DOHH2 (cell line): Measurements from ENCODE around the gene ABCG2.

Source experiments
- H3F3A ChIP-seq: fragments of 200-600 bp; sonication (generic), shearing (Covaris generic); 2 replicates; pipeline ENCODE4 v1.6.0; 2016; ENCODE audit warnings: antibody characterized with exemption, mild to moderate bottlenecking; ENCODE audit not compliant: control insufficient read depth, insufficient read depth
- H3K27ac ChIP-seq: fragments of 200-600 bp; sonication (generic); 2 replicates; pipeline ENCODE4 v1.5.1; 2014; ENCODE audit warnings: low read depth, mild to moderate bottlenecking, low read length, moderate library complexity
- H3K27me3 ChIP-seq: fragments of 200-600 bp; sonication (generic); 2 replicates; pipeline ENCODE4 v1.6.1; 2014; ENCODE audit warnings: mild to moderate bottlenecking, low read length, mixed read lengths; ENCODE audit not compliant: control insufficient read depth
- H3K36me3 ChIP-seq: fragments of 200-600 bp; sonication (generic); 2 replicates; pipeline ENCODE4 v1.6.1; 2014; ENCODE audit warnings: mild to moderate bottlenecking, low read length, moderate library complexity, mixed read lengths; ENCODE audit not compliant: control insufficient read depth
- H3K4me1 ChIP-seq: fragments of 200-600 bp; sonication (generic); 2 replicates; pipeline ENCODE4 v1.6.1; 2014; ENCODE audit warnings: mild to moderate bottlenecking, low read length, mixed read lengths; ENCODE audit not compliant: control insufficient read depth
- H3K4me2 ChIP-seq: fragments of 200-600 bp; sonication (generic); 2 replicates; pipeline ENCODE4 v1.6.0; 2014; ENCODE audit warnings: mild to moderate bottlenecking, low read length, moderate library complexity
- H3K4me3 ChIP-seq: fragments of 200-600 bp; sonication (generic); 2 replicates; pipeline ENCODE4 v1.5.1; 2014; ENCODE audit warnings: mild to moderate bottlenecking, low read length, mixed read lengths
- H3K79me2 ChIP-seq: fragments of 200-600 bp; sonication (generic); 2 replicates; pipeline ENCODE4 v1.6.1; 2014; ENCODE audit warnings: mild to moderate bottlenecking, low read length, mixed read lengths; ENCODE audit not compliant: control insufficient read depth
- H3K9me2 ChIP-seq: fragments of 200-600 bp; sonication (generic); replicated peaks from 2 replicates; pipeline ENCODE4 v1.6.1; 2014; ENCODE audit warnings: mild to moderate bottlenecking, low read length, mixed read lengths; ENCODE audit not compliant: control insufficient read depth
- H3K9me3 ChIP-seq: fragments of 200-600 bp; sonication (generic); 2 replicates; pipeline ENCODE4 v1.6.1; 2014; ENCODE audit warnings: antibody characterized with exemption, low read length, mixed read lengths; ENCODE audit not compliant: control insufficient read depth, insufficient read depth
- H4K20me1 ChIP-seq: fragments of 200-600 bp; sonication (generic); 2 replicates; pipeline ENCODE4 v1.6.0; 2014; ENCODE audit warnings: low read depth, mild to moderate bottlenecking, antibody characterized with exemption, low read length, moderate library complexity; ENCODE audit not compliant: control insufficient read depth, insufficient read depth
- EZH2phosphoT487 ChIP-seq: fragments of 200-600 bp; sonication (generic); IDR thresholded peaks from 2 replicates; pipeline ENCODE4 v1.6.1; 2017; ENCODE audit warnings: borderline replicate concordance, mild to moderate bottlenecking, antibody characterized with exemption, low read length, moderate library complexity, mixed read lengths
- TF ChIP-seq, protein P1 (sequence below): fragments of 200-600 bp; sonication (generic); IDR thresholded peaks from one replicate; pipeline ENCODE4 v1.5.1; 2014; ENCODE audit warnings: antibody characterized with exemption, mild to moderate bottlenecking, low read depth, low read length; ENCODE audit not compliant: poor library complexity, severe bottlenecking

ABCG2 gene

DNA sequence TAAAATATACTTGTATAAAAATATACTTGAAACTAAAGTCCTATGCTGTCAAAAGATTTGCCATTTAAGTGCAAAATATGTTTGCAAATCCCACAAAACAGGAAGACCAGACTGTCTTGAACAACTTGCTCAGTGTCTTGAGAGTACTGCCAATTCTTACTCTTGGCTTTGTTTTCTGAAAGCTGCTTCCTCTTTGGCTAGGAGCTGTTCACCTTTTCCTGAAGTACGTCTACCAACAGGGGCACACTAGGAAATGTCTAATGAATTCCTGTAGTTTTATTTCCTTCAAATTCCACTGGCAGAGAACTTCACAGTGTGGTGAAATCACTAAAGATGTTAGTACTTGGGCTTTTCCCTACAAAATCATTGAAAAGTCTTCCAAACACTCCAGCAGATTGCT is 46.4 kb upstream of the ABCG2 start:
- H3K27ac ChIP-seq: no peak overlapping the region
- no peak overlapping the region for H3K4me2 ChIP-seq

DNA sequence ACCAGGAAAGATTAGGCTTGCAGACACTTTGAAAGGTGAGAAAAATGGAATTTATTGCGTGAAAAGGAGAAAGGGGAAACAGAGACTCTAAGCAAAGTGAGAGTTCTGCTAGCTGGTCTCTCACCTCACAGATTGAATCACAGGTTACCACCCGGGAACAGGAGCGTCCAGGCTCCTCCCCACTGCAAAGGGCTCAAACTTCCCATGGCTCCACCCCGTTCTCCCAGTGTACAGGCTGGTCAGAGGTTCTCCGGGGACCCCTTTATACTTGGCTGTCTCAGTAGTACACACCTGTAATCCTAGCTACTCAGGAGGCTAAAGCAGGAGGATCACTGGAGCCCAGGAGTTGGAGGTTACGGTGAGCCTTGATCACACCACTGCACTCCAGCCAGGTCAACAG is 44.0 kb upstream of the ABCG2 start:
- Histone ChIP-seq H4K20me1 (no peaks in the 10 kb centered on the region), H3K79me2 (no peaks in the 10 kb centered on the region), H3K4me2 (no peak overlapping the region), H3K27me3 (peaks cover 2% of the 10 kb centered on the region; the same call in 1 of the 2 replicates), H3K36me3 (no peaks in the 10 kb centered on the region), H3K4me1 (no peaks in the 10 kb centered on the region), H3K27ac (no peak overlapping the region), H3K4me3 (no peak overlapping the region), H3F3A (no peaks in the 10 kb centered on the region), H3K9me3 (no peaks in the 10 kb centered on the region), H3K9me2 (no peaks in the 10 kb centered on the region)
- TF ChIP-seq, protein P1, sequence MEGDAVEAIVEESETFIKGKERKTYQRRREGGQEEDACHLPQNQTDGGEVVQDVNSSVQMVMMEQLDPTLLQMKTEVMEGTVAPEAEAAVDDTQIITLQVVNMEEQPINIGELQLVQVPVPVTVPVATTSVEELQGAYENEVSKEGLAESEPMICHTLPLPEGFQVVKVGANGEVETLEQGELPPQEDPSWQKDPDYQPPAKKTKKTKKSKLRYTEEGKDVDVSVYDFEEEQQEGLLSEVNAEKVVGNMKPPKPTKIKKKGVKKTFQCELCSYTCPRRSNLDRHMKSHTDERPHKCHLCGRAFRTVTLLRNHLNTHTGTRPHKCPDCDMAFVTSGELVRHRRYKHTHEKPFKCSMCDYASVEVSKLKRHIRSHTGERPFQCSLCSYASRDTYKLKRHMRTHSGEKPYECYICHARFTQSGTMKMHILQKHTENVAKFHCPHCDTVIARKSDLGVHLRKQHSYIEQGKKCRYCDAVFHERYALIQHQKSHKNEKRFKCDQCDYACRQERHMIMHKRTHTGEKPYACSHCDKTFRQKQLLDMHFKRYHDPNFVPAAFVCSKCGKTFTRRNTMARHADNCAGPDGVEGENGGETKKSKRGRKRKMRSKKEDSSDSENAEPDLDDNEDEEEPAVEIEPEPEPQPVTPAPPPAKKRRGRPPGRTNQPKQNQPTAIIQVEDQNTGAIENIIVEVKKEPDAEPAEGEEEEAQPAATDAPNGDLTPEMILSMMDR: no peak
- no peak for TF ChIP-seq EZH2phosphoT487

More for the DNA sequence above, 46.4 kb upstream of the ABCG2 start:
- H3K9me3 ChIP-seq: no peaks in the 10 kb centered on the region
- H4K20me1 ChIP-seq: no peaks in the 10 kb centered on the region
- H3K36me3 ChIP-seq: no peaks in the 10 kb centered on the region
- no peaks in the 10 kb centered on the region for H3F3A ChIP-seq
- H3K9me2 ChIP-seq: no peaks in the 10 kb centered on the region
- no peak for TF ChIP-seq EZH2phosphoT487
- TF ChIP-seq, protein P1: no peak
- no peak overlapping the region for H3K4me3 ChIP-seq
- H3K79me2 ChIP-seq: no peaks in the 10 kb centered on the region
- peaks cover 5% of the 10 kb centered on the region; the same call in 1 of the 2 replicates for H3K27me3 ChIP-seq
- H3K4me1 ChIP-seq: no peaks in the 10 kb centered on the region

DNA sequence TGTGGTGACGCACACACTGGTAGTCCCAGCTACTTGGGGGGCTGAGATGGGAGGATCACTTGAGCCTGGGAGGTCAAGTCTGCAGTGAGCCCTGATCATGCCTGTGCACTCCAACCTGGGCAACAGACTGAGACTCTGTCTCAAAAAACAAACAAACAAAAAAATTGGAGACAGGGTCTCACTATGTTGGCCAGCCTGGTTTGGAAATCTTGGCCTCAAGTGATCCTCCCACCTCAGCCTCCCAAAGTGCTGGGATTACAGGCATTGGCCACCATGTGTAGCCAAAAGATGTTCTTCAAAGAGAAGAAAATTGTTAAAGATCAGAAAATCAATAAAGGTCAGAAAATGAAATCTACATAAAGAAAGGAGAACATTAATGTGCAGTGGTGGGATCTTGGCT is 41.7 kb upstream of the ABCG2 start:
- H3K4me2 ChIP-seq: no peak overlapping the region
- no peaks in the 10 kb centered on the region for H3K9me3 ChIP-seq
- TF ChIP-seq EZH2phosphoT487: no peak
- TF ChIP-seq, protein P1: no peak
- no peak overlapping the region for H3K4me3 ChIP-seq
- no peaks in the 10 kb centered on the region for H3K79me2 ChIP-seq
- H3K27me3 ChIP-seq: no peaks in the 10 kb centered on the region
- no peaks in the 10 kb centered on the region for H3K4me1 ChIP-seq
- no peaks in the 10 kb centered on the region for H4K20me1 ChIP-seq
- no peaks in the 10 kb centered on the region for H3K9me2 ChIP-seq
- H3K27ac ChIP-seq: no peak overlapping the region
- no peaks in the 10 kb centered on the region for H3K36me3 ChIP-seq
- H3F3A ChIP-seq: no peaks in the 10 kb centered on the region
